ENCODE results near the gene PLEKHA5.

GRCh38 chr12:19304149-19304750, 174.7 kb downstream of the PLEKHA5 start:
- no peak for TF ChIP-seq CTCF (IDR thresholded peaks at IDR 0.05)
- TF ChIP-seq POLR2A (IDR thresholded peaks at IDR 0.05), result no peak
